Nephron progenitor cell (in vitro differentiated cells): ENCODE results near the gene GNPDA1.

Source experiments
- DNase-seq: peaks from one replicate; pipeline ENCODE4 v3.0.0; 2021
- H3K27ac Mint-ChIP-seq: 2 replicates; pipeline ENCODE4 v1.8.0; 2021; ENCODE audit warnings: mild to moderate bottlenecking, moderate library complexity, mixed read lengths
- H3K27me3 Mint-ChIP-seq: 2 replicates; pipeline ENCODE4 v1.8.0; 2021; ENCODE audit warnings: mild to moderate bottlenecking, low read depth, mixed read lengths; ENCODE audit not compliant: poor library complexity
- H3K36me3 Mint-ChIP-seq: 2 replicates; pipeline ENCODE4 v1.8.0; 2021; ENCODE audit warnings: low read depth, mixed read lengths
- H3K4me1 Mint-ChIP-seq: 2 replicates; pipeline ENCODE4 v1.8.0; 2021; ENCODE audit warnings: mixed read lengths
- H3K4me3 Mint-ChIP-seq: 2 replicates; pipeline ENCODE4 v1.8.0; 2021; ENCODE audit warnings: mild to moderate bottlenecking, moderate library complexity, mixed read lengths
- H3K9me3 Mint-ChIP-seq: 2 replicates; pipeline ENCODE4 v1.8.0; 2021; ENCODE audit warnings: mild to moderate bottlenecking, moderate library complexity, mixed read lengths
- TF ChIP-seq, protein P1 (sequence below): fragments of 200-600 bp; sonication (generic); IDR thresholded peaks from 2 replicates; pipeline ENCODE4 v1.5.0; 2021; ENCODE audit warnings: antibody characterized with exemption

GNPDA1 gene

DNA sequence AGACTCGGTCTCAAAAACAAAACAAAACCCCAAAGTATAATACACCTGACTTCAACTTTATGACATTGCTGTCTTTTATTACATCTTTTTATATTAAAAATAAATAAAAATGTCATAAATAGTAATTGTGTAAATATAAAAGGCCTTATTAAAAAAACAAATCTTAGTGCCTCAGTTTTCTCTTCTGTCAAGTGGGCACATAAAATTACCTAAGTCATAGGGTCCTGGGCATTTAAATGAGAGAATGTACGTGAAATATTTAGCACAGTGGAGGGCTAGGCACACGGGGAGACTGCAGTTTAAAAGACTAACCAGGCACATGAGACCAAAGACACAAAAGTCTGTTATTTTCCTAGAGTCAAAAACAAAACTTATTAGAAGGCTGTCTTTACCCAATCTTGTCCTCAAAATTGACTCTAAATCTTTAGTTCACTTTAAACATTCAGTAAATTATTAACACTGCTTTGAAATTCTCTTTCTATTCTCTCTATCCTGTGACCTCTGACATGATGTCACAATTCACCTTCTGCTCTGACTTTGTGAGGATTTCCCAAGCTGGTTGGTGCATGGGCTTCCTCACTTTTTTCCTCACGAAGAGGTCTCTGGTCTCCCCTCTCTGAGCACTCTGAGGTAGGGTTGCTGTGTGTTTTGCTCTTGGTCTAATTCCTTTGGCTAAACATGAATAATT lies 46.4 kb downstream of the GNPDA1 start:
- no peak overlapping the region for H3K4me3 Mint-ChIP-seq
- peaks cover 67% of the 10 kb centered on the region for H3K4me1 Mint-ChIP-seq
- DNase-seq = no peak
- H3K36me3 Mint-ChIP-seq = no peaks in the 10 kb centered on the region
- peaks cover 2% of the 10 kb centered on the region for H3K27me3 Mint-ChIP-seq
- TF ChIP-seq, protein P1, sequence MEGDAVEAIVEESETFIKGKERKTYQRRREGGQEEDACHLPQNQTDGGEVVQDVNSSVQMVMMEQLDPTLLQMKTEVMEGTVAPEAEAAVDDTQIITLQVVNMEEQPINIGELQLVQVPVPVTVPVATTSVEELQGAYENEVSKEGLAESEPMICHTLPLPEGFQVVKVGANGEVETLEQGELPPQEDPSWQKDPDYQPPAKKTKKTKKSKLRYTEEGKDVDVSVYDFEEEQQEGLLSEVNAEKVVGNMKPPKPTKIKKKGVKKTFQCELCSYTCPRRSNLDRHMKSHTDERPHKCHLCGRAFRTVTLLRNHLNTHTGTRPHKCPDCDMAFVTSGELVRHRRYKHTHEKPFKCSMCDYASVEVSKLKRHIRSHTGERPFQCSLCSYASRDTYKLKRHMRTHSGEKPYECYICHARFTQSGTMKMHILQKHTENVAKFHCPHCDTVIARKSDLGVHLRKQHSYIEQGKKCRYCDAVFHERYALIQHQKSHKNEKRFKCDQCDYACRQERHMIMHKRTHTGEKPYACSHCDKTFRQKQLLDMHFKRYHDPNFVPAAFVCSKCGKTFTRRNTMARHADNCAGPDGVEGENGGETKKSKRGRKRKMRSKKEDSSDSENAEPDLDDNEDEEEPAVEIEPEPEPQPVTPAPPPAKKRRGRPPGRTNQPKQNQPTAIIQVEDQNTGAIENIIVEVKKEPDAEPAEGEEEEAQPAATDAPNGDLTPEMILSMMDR = no peak
- H3K27ac Mint-ChIP-seq = no peak overlapping the region
- no peaks in the 10 kb centered on the region for H3K9me3 Mint-ChIP-seq

DNA sequence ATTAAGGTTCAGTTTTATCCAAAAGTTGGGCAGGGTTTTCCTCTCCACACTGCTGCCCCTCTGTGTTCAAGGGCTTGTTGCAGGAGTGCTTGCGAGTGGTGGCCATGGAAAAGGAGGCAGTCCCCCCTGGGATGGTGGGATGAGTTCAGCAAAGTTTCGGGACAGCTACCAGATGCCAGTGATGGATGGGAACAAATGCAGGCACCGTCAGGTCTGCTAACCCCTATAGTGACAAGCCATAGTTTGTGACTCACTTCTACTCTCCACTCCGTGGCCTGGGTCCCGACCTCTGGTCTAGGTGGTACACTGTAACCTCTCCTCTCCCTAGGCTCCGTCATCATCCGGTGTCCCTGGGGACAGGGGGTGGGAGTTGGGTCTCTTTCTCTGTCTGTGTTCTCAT lies 47.8 kb downstream of the GNPDA1 start:
- no peaks in the 10 kb centered on the region for H3K9me3 Mint-ChIP-seq
- H3K4me1 Mint-ChIP-seq = peaks cover 74% of the 10 kb centered on the region
- DNase-seq = peak; percentile 16
- peaks cover 2% of the 10 kb centered on the region for H3K27me3 Mint-ChIP-seq
- H3K4me3 Mint-ChIP-seq = no peak overlapping the region
- TF ChIP-seq, protein P1 = no peak
- H3K36me3 Mint-ChIP-seq = no peaks in the 10 kb centered on the region
- peak overlapping the region; percentile 92 for H3K27ac Mint-ChIP-seq

DNA sequence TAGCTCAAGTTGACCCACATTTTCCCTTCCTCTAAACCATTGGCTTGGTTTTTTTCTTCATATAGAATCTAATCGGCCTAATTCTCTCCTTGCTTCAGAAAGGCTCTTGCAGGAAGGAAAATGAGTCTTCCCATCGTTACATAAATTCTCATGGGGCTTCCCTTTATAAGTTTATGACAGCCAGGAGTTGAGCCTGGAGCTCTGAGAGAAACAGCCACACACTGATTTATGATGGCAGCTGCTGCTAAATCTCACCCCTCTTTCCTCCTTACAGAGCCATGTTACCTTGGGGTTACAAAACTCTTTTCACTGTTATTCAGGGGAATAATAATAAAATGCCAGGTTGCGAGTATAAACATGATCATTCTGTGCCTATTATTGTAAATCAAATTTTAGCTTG lies 49.1 kb downstream of the GNPDA1 start:
- H3K27ac Mint-ChIP-seq = no peak overlapping the region
- H3K4me1 Mint-ChIP-seq = peaks cover 74% of the 10 kb centered on the region
- H3K27me3 Mint-ChIP-seq = peaks cover 2% of the 10 kb centered on the region
- TF ChIP-seq, protein P1 = no peak
- no peak for DNase-seq
- no peaks in the 10 kb centered on the region for H3K9me3 Mint-ChIP-seq
- H3K4me3 Mint-ChIP-seq = no peak overlapping the region
- H3K36me3 Mint-ChIP-seq = no peaks in the 10 kb centered on the region

DNA sequence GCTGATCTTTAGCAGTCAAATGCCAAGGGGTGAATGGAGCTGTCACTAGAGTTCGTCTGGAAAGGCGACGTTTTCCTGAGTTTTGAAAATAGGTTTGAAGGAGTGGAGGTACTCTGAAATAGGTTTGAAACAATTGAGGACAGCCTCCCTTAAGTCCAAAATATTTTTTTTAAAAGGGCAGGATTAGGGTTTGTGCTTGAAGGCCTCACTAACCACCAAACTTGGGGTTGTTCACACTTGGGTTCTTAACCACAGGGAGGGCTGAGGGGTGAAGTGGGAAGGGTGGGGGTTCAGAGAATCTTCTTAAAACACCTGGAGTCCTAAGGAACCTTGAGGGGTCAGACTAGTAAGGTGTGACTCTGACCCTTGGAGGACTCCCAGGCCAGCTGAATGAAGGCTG lies 51.4 kb downstream of the GNPDA1 start:
- Mint-ChIP-seq H3K4me3 (no peak overlapping the region), H3K27ac (no peak overlapping the region), H3K4me1 (peaks cover 74% of the 10 kb centered on the region), H3K36me3 (no peaks in the 10 kb centered on the region), H3K9me3 (no peaks in the 10 kb centered on the region), H3K27me3 (peaks cover 2% of the 10 kb centered on the region)
- no peak for DNase-seq
- TF ChIP-seq, protein P1 = no peak

DNA sequence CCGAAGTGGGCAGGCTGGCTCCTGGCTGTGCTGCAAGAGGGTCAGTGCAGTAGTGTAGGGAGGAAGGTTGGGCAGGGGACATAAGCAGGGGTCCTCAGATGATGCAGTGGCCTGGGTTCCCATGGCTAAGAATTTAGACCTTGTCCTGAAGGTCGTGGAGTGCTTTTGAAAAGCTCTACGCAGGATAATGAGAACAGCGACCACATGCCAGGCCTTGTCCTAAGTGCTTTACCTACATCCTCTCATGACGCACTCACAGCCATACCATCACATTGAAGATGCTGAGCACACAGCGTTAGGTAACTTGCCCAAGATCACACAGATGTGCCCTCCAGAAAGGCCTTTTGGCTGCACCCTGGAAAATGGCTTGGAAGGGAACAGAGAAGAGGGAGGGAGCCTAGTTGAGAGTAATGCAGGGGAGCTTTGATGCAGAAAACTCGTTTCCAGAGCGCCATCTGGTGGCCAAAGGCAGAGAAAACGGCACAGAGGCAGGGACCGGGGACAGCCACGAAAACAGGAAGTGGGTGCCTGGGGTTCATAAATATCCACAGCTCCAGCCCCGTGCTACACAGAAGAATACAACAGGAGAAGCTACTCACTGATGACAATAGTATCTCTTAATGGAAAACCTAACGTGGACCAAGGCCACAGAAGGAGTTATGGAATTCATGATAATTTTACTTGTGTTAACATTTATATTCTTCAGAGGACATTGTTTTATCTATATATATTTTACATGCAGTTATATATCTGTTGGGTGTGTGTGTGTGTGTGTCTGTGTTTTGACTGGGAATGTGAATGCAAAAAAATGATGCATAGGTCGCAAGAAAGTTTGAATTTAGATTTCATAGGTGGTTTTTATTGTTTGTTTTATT lies 52.1 kb downstream of the GNPDA1 start:
- peak; percentile 91 for DNase-seq
- Mint-ChIP-seq H3K27ac (no peak overlapping the region), H3K4me1 (peaks cover 71% of the 10 kb centered on the region), H3K27me3 (peaks cover 2% of the 10 kb centered on the region), H3K4me3 (no peak overlapping the region), H3K9me3 (no peaks in the 10 kb centered on the region), H3K36me3 (no peaks in the 10 kb centered on the region)
- TF ChIP-seq, protein P1 = peak; percentile 77
